Heart right ventricle (tissue), 16 donors: Measurements from ENCODE around the gene RASSF8. TPM values are rescaled to one million over a fixed set of nuclear protein-coding genes. Genes with fewer than 3 reads are reported as not detected.

ENCODE experiments used
- ATAC-seq, 8 donors: fragments of 200-7000 bp; cut with Tn5 transposase; one replicate each; pipeline ENCODE4 v1.9.1; 2020; ENCODE audit warnings: mild to moderate bottlenecking in 8 of 8, moderate library complexity in 8 of 8, moderate number of reproducible peaks in 1 of 8
- DNase-seq, 2 donors: peaks; one replicate each; pipeline ENCODE4 v3.0.0-alpha.2; 2020
- H3K27ac ChIP-seq, 10 donors: fragments of 200-600 bp; sonication (generic) in 2 of 10; one replicate each; pipeline versions ENCODE4 v1.5.0 to v1.8.0; 2020 to 2022; ENCODE audit warnings: mild to moderate bottlenecking in 3 of 10
- H3K27me3 ChIP-seq, 7 donors: fragments of 200-600 bp; one replicate each; pipeline ENCODE4 v1.8.0; 2021 to 2022; ENCODE audit warnings: mild to moderate bottlenecking in 2 of 7
- H3K36me3 ChIP-seq, 9 donors: fragments of 200-600 bp; sonication (generic) in 1 of 9; one replicate each; pipeline versions ENCODE4 v1.5.0 to v1.8.0; 2020 to 2022; ENCODE audit warnings: mild to moderate bottlenecking in 2 of 9
- H3K4me1 ChIP-seq, 9 donors: fragments of 200-600 bp; sonication (generic) in 1 of 9; one replicate each; pipeline versions ENCODE4 v1.5.0 to v1.8.0; 2020 to 2022; ENCODE audit warnings: mild to moderate bottlenecking in 4 of 9
- H3K4me3 ChIP-seq, 10 donors: fragments of 200-600 bp; sonication (generic) in 2 of 10; one replicate each; pipeline versions ENCODE4 v1.5.0 to v1.8.0; 2020 to 2022; ENCODE audit warnings: mild to moderate bottlenecking in 7 of 10, moderate library complexity in 2 of 10
- H3K9me3 ChIP-seq, 11 donors: fragments of 200-600 bp in 10 of 11; sonication (generic) in 2 of 11; one replicate each; pipeline versions ENCODE4 v1.5.0 to v1.8.0; 2013 to 2022; ENCODE audit warnings: mild to moderate bottlenecking in 2 of 11, control low read depth in 1 of 11, moderate library complexity in 1 of 11
- WGBS, 2 donors: extraction: QIAGEN DNeasy Blood & Tissue Kit; methylation state at CpG; one replicate each; pipeline ENCODE4 v1.1.7; 2013; ENCODE audit warnings: inconsistent platforms in 1 of 2; 5-methylcytosine and 5-hydroxymethylcytosine counted together
- intact Hi-C, 10 donors: fragments of 100-400 bp; cut with DNase I; formaldehyde crosslinking; loops; one replicate each; pipeline versions ENCODE4 v1.11.1 to v1.14.2; 2022
- polyA plus RNA-seq, 2 donors: library from polyadenylated mRNA; stranded (reverse); fragments of 200-250 nt; gene quantifications; one replicate each; pipeline ENCODE4 v1.2.3, GENCODE V29; 2013
- total RNA-seq, 10 donors: library from RNA; stranded (reverse); fragmentation: NEBNext Ultra II Directional in 3 of 10; extraction: Animal tissue kit (Norgen Biotek cat#: 25700) in 3 of 10; gene quantifications; one replicate each; pipeline versions ENCODE4 v1.2.1 to v1.2.4, GENCODE V29; 2021 to 2023
- TF ChIP-seq, protein P1 (sequence below), 9 donors: fragments of 200-600 bp; sonication (generic) in 2 of 9; IDR thresholded peaks; one replicate each; pipeline versions ENCODE4 v1.5.0 to v1.8.0; 2021 to 2022; ENCODE audit warnings: antibody characterized with exemption in 9 of 9, mild to moderate bottlenecking in 5 of 9, moderate library complexity in 1 of 9
- donor health status: Arrhythmogenic right ventricular cardiomyopathy.
- donor health status: ischemic (EF 13 %, LVEDD 7.1; RV severe dilation, severe dysfunction).
- donor health status: healthy with polysubstance abuse.
- donor health status: DM: no; HTN: yes; CAD: no.
- donor health status: DM: no; HTN: no; CAD: no.
- donor health status: ischemic (EF 25% LVEDD 6.9; RV normal size, moderate dysfunction).
- donor health status: ischemic (EF 25% LVEDD 5.7; RV mildly dilated, moderate dysfunction).
- donor health status: healthy.
- donor health status: DM: yes; HTN: yes; CAD: no.
- donor health status: Ischemic cardiomyopathy.
- donor health status: ischemic (EF 35%, LVEDD 5.7; RV mildly dilated, moderate dysfunction).
- donor health status: nonischemic (EF 11% LVEDD 7.7; RV severe dilation, severe dysfunction).
- donor health status: DM: yes; HTN: yes; CAD: no.
- donor health status: PGD.
- donor health status: ischemic (EF 29% LVEDD 5.4; RV normal size, mild dysfunction).
- donor health status: nonischemic (EF 23%, LVEDD 6.1; RV moderate dilation, normal function).

Gene RASSF8
- total and polyA plus RNA-seq, 12 donors = 5.7 to 43.9 (median 28.9) TPM

GRCh38 chr12:26123482-26123980, 165.0 kb downstream of the RASSF8 start:
- Histone ChIP-seq H3K36me3 (no peaks in the 10 kb centered on the region), H3K27ac (peak overlapping the region in 9 of 10 donors; percentile 74 to 98 (median 93)), H3K9me3 (no peaks in the 10 kb centered on the region), H3K4me3 (peak overlapping the region; percentile 46 to 80 (median 65)), H3K4me1 (peaks cover 3 to 61% (median 26%) of the 10 kb centered on the region in 9 donors), H3K27me3 (peaks cover 0 to 87% (median 0%) of the 10 kb centered on the region in 7 donors)
- DNase-seq = no peak
- ATAC-seq = no peak
- intact Hi-C loops = loop anchor here in 6 of 10 donors (10.0 kb wide), 3 partner anchors 151 to 311 kb away; partner anchors contain the start of gene RASSF8 (in 1 of the 6)
- TF ChIP-seq, protein P1, sequence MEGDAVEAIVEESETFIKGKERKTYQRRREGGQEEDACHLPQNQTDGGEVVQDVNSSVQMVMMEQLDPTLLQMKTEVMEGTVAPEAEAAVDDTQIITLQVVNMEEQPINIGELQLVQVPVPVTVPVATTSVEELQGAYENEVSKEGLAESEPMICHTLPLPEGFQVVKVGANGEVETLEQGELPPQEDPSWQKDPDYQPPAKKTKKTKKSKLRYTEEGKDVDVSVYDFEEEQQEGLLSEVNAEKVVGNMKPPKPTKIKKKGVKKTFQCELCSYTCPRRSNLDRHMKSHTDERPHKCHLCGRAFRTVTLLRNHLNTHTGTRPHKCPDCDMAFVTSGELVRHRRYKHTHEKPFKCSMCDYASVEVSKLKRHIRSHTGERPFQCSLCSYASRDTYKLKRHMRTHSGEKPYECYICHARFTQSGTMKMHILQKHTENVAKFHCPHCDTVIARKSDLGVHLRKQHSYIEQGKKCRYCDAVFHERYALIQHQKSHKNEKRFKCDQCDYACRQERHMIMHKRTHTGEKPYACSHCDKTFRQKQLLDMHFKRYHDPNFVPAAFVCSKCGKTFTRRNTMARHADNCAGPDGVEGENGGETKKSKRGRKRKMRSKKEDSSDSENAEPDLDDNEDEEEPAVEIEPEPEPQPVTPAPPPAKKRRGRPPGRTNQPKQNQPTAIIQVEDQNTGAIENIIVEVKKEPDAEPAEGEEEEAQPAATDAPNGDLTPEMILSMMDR (IDR thresholded peaks at IDR 0.05) = peak in 1 of 9 donors; percentile 11
- WGBS, 2 donors = 17 to 23% methylated on average over 8 of the region's 8 CpGs

- Histone ChIP-seq H3K9me3 (no peaks in the 10 kb centered on the region), H3K27me3 (peaks cover 0 to 92% (median 0%) of the 10 kb centered on the region in 7 donors), H3K36me3 (no peaks in the 10 kb centered on the region), H3K4me3 (peak within 1 kb of the TSS; percentile 46 to 80 (median 65)), H3K27ac (peak within 1 kb of the TSS; percentile 65 to 98 (median 93)), H3K4me1 (peaks cover 3 to 51% (median 25%) of the 10 kb centered on the region in 9 donors)
- WGBS, 2 donors = 2 to 3% methylated on average over 45 to 54 of the region's 54 CpGs
- TF ChIP-seq, protein P1 (IDR thresholded peaks at IDR 0.05) = no peak
- ATAC-seq = peak; percentile 29 to 75 (median 64)
- intact Hi-C loops = loop anchor here in 8 of 10 donors (1.0 to 10.0 kb wide), 6 partner anchors 10 to 310 kb away; partner anchors contain the start of genes SSPN (in 5 of the 8) and RASSF8 (in 1 of the 8)
- DNase-seq = peak; percentile 80 to 83
Observed at GRCh38 chr12:26124446-26125399, 166.2 kb downstream of the RASSF8 start, which contains the start of gene BHLHE41. TSS of gene BHLHE41 (minus strand) at chr12:26125037. CDS start at chr12:26124779, 258 bp downstream.

- 1% methylated on average over 63 to 66 of the region's 66 CpGs for WGBS, 2 donors
- ATAC-seq (peak; percentile 53 to 92 (median 73)), DNase-seq (peak; percentile 68 to 74)
- peak overlapping the region; percentile 65 to 98 (median 93) for H3K27ac ChIP-seq
- H3K27me3 ChIP-seq = peaks cover 0 to 84% (median 0%) of the 10 kb centered on the region in 7 donors
- H3K4me3 ChIP-seq = peak overlapping the region; percentile 46 to 80 (median 65)
- TF ChIP-seq, protein P1 (IDR thresholded peaks at IDR 0.05) = no peak
- H3K9me3 ChIP-seq = no peaks in the 10 kb centered on the region
- peaks cover 3 to 53% (median 18%) of the 10 kb centered on the region in 9 donors for H3K4me1 ChIP-seq
- intact Hi-C loops = loop anchor here in 8 of 10 donors (1.0 to 10.0 kb wide), 6 partner anchors 11 to 309 kb away; partner anchors contain the start of genes SSPN (in 5 of the 8) and RASSF8 (in 1 of the 8)
- H3K36me3 ChIP-seq = no peaks in the 10 kb centered on the region
Observed at GRCh38 chr12:26125400-26126339, 167.2 kb downstream of the RASSF8 start.
